Endothelial cell of umbilical vein (primary cell): ENCODE measurements around the gene HOXD3. TPM values are rescaled to one million over a fixed set of nuclear protein-coding genes. Genes with fewer than 3 reads are reported as not detected.

Experiments
- BruUV-seq: library from RNA; stranded (reverse); fragments of 400-500 nt; replicated peaks from 2 replicates; lab custom pipeline; 2021; lab: Mats Ljungman, UMichigan
- CTCF ChIA-PET: fragments of 300-600, 350-600 bp; sonication (Branson Sonifier 250); formaldehyde crosslinking; loops from one replicate; lab custom pipeline; 2021; ENCODE audit warnings: antibody characterized with exemption, inconsistent platforms; lab: Charles Lee
- POLR2A ChIA-PET: fragments of 300-600, 350-600 bp; sonication (Branson Sonifier 250); formaldehyde crosslinking; loops from one replicate; lab custom pipeline; 2021; ENCODE audit warnings: antibody characterized with exemption, inconsistent platforms; lab: Charles Lee
- DNase-seq: peaks from one replicate; pipeline ENCODE4 v3.0.0-alpha.2; 2011; ENCODE audit warnings: low read depth, low spot score
- FAIRE-seq: peaks from 2 replicates; lab custom pipeline; 2011; peaks lifted over from hg19 to GRCh38; lab: Jason Lieb, UNC
- H2AFZ ChIP-seq: 2 replicates; pipeline ENCODE4 v1.6.0; 2012; ENCODE audit warnings: low read depth, low read length, control low read depth, inconsistent platforms
- H3K27ac ChIP-seq: 2 replicates; pipeline ENCODE4 v1.5.1; 2011; ENCODE audit warnings: low read depth, mild to moderate bottlenecking, control low read depth, low read length, moderate library complexity; ENCODE audit not compliant: insufficient read depth
- H3K27me3 ChIP-seq, 2 experiments: 2 replicates each; pipeline versions ENCODE4 v1.6.0 to v1.6.1; 2011; ENCODE audit warnings: low read length in 2 of 2, mixed read lengths in 1 of 2; ENCODE audit not compliant: control insufficient read depth in 2 of 2, insufficient read depth in 2 of 2
- H3K36me3 ChIP-seq, 2 experiments: 2 replicates in 1 of 2; 3 replicates in 1 of 2; pipeline ENCODE4 v1.5.1; 2011; ENCODE audit warnings: low read length in 2 of 2, mild to moderate bottlenecking in 1 of 2, moderate library complexity in 1 of 2; ENCODE audit not compliant: control insufficient read depth in 2 of 2, insufficient read depth in 2 of 2; ENCODE audit errors: extremely low read depth in 1 of 2
- H3K4me1 ChIP-seq: 3 replicates; pipeline ENCODE4 v1.5.1; 2011; ENCODE audit warnings: mild to moderate bottlenecking, low read length; ENCODE audit not compliant: control insufficient read depth, insufficient read depth; ENCODE audit errors: extremely low read depth
- H3K4me2 ChIP-seq: 2 replicates; pipeline ENCODE4 v1.6.1; 2011; ENCODE audit warnings: low read length, control low read depth, mixed read lengths; ENCODE audit not compliant: insufficient read depth
- H3K4me3 ChIP-seq, 3 experiments: fragments of 200-600 bp in 1 of 3; sonication (generic), shearing (Covaris generic) in 1 of 3; replicated peaks in 1 of 3; 2 replicates each; pipeline ENCODE4 v1.5.1; 2011 to 2016; ENCODE audit warnings: control low read depth in 3 of 3, low read length in 3 of 3, mild to moderate bottlenecking in 2 of 3, inconsistent platforms in 1 of 3, low read depth in 1 of 3, moderate library complexity in 1 of 3; ENCODE audit not compliant: insufficient read depth in 1 of 3
- H3K79me2 ChIP-seq: 2 replicates; pipeline ENCODE4 v1.6.0; 2012; ENCODE audit warnings: low read length, inconsistent platforms; ENCODE audit not compliant: control insufficient read depth, insufficient read depth
- H3K9ac ChIP-seq: replicated peaks from 2 replicates; pipeline ENCODE3; 2011; ENCODE audit warnings: low read length, control low read depth; ENCODE audit not compliant: insufficient read depth; ENCODE audit errors: extremely low read depth
- H3K9me1 ChIP-seq: replicated peaks from 3 replicates; pipeline ENCODE4 v1.6.0; 2011; ENCODE audit warnings: mild to moderate bottlenecking, low read length; ENCODE audit not compliant: control insufficient read depth, insufficient read depth; ENCODE audit errors: extremely low read depth
- H3K9me3 ChIP-seq: replicated peaks from 2 replicates; pipeline ENCODE4 v1.5.1; 2012; ENCODE audit warnings: low read length, inconsistent platforms; ENCODE audit not compliant: control insufficient read depth, insufficient read depth
- H4K20me1 ChIP-seq: replicated peaks from 2 replicates; pipeline ENCODE3; 2011; ENCODE audit warnings: mild to moderate bottlenecking, low read length; ENCODE audit not compliant: control insufficient read depth, insufficient read depth; ENCODE audit errors: extremely low read depth
- CTCF ChIP-seq, 2 donors: IDR thresholded peaks; 1 replicate in 1 of 2; 2 replicates in 1 of 2; pipeline ENCODE4 v1.5.1; 2011; ENCODE audit warnings: low read length in 2 of 2, mild to moderate bottlenecking in 2 of 2, moderate library complexity in 2 of 2, control low read depth in 1 of 2, inconsistent platforms in 1 of 2, low read depth in 1 of 2; ENCODE audit not compliant: insufficient read depth in 1 of 2; ENCODE audit errors: extremely low read depth in 1 of 2
- EZH2 ChIP-seq: IDR thresholded peaks from 2 replicates; pipeline ENCODE4 v1.6.1; 2012; ENCODE audit warnings: borderline replicate concordance, low read depth, mild to moderate bottlenecking, moderate library complexity, low read length, inconsistent platforms; ENCODE audit not compliant: severe bottlenecking
- FOS ChIP-seq: IDR thresholded peaks from 2 replicates; pipeline ENCODE4 v1.6.1; 2011; ENCODE audit warnings: mild to moderate bottlenecking, low read length, moderate library complexity, borderline replicate concordance; ENCODE audit not compliant: insufficient read depth
- GATA2 ChIP-seq: IDR thresholded peaks from 2 replicates; pipeline ENCODE4 v1.7.0; 2011; ENCODE audit warnings: low read depth, mild to moderate bottlenecking, moderate library complexity, mixed read lengths, low read length; ENCODE audit not compliant: insufficient read length, insufficient read depth
- JUN ChIP-seq: IDR thresholded peaks from 2 replicates; pipeline ENCODE4 v1.6.1; 2011; ENCODE audit warnings: borderline replicate concordance, low read depth; ENCODE audit not compliant: insufficient read length, insufficient read depth
- MAX ChIP-seq: IDR thresholded peaks from 2 replicates; pipeline ENCODE4 v1.6.1; 2011; ENCODE audit not compliant: insufficient read depth, insufficient read length
- MYC ChIP-seq: IDR thresholded peaks from one replicate; pipeline ENCODE4 v1.6.1; 2011; ENCODE audit warnings: mild to moderate bottlenecking, low read depth, low read length
- POLR2A ChIP-seq: IDR thresholded peaks from 2 replicates; pipeline ENCODE4 v1.6.1; 2012; ENCODE audit warnings: low read depth, mild to moderate bottlenecking, control low read depth, low read length
- POLR2AphosphoS5 ChIP-seq: IDR thresholded peaks from 2 replicates; pipeline ENCODE4 v1.6.1; 2012; ENCODE audit warnings: low read depth, mild to moderate bottlenecking, control low read depth, low read length, moderate library complexity; ENCODE audit not compliant: insufficient read depth
- dilution Hi-C: fragments of 300-500 bp; cut with MboI; formaldehyde crosslinking; loops from one replicate; pipeline ENCODE4 v1.15.0; 2019; ENCODE audit warnings: low sequenced_read_pairs; ENCODE audit not compliant: extremely low pct_ligation_motif_present
- intact Hi-C: fragments of 100-400 bp; cut with micrococcal nuclease; formaldehyde crosslinking; loops from one replicate; pipeline ENCODE4 v1.10.0; 2022
- polyA plus RNA-seq, 4 experiments: library from polyadenylated mRNA; depleted of rRNA in 3 of 4; stranded (reverse) in 3 of 4; unstranded in 1 of 4; fragments of >200 nt; gene quantifications; 2 replicates each; pipeline versions ENCODE4 v1.2.1 to v1.2.3, GENCODE V29; 2011 to 2012; ENCODE audit warnings: missing spikeins in 1 of 4
- total RNA-seq: library from RNA; stranded (reverse); gene quantifications from 2 replicates; pipeline ENCODE4 v1.2.3, GENCODE V29; 2021

Gene HOXD3
- total and polyA plus RNA-seq, 2 donors (not counting 3 experiments of a cell fraction or from before 2014, with no cell fraction given): 2.9 to 20.9 TPM

- H3K36me3 ChIP-seq: no peaks in the 10 kb centered on the region
- no peak overlapping the region for H3K4me3 ChIP-seq
- POLR2A ChIA-PET: interaction anchor here (0.5 kb wide), 1 partner anchor 513 kb away, joined by 8 read pairs; no protein-coding TSS in a partner anchor
- H3K4me2 ChIP-seq: no peak overlapping the region
- no peak overlapping the region for H3K9ac ChIP-seq
- H3K9me3 ChIP-seq: no peaks in the 10 kb centered on the region
- no peak for TF ChIP-seq JUN
- no peak for TF ChIP-seq MAX
- no peak for TF ChIP-seq EZH2
- TF ChIP-seq GATA2: no peak
- H4K20me1 ChIP-seq: no peaks in the 10 kb centered on the region
- H3K79me2 ChIP-seq: no peaks in the 10 kb centered on the region
- no TSS peak for BruUV-seq
- CTCF ChIA-PET: interaction anchor here (0.6 to 10.1 kb wide), 10 partner anchors 294 to 1038 kb away, joined by 4 to 458 read pairs (median 80); no protein-coding TSS in a partner anchor
- no peaks in the 10 kb centered on the region for H3K9me1 ChIP-seq
- intact Hi-C loops (loop anchor here (5.0 kb wide), 2 partner anchors 932 to 1632 kb away; no protein-coding TSS in a partner anchor), dilution Hi-C loops (loop anchor here (25.0 kb wide), 1 partner anchor 512 kb away; no protein-coding TSS in a partner anchor)
- no peak overlapping the region for H3K27ac ChIP-seq
- no peak overlapping the region for H2AFZ ChIP-seq
- DNase-seq (no peak), FAIRE-seq (no peak)
- H3K4me1 ChIP-seq: peaks cover 31% of the 10 kb centered on the region
- peaks cover 20 to 26% of the 10 kb centered on the region in 2 experiments for H3K27me3 ChIP-seq
These were observed 31.9 kb upstream of the HOXD3 start for GRCh38 chr2:176124947-176125771.

- dilution Hi-C loops (loop anchor here (25.0 kb wide), 1 partner anchor 512 kb away; no protein-coding TSS in a partner anchor), intact Hi-C loops (loop anchor here (5.0 kb wide), 2 partner anchors 932 to 1632 kb away; no protein-coding TSS in a partner anchor)
- ChIA-PET CTCF (interaction anchor here (3.2 to 10.1 kb wide), 10 partner anchors 14 to 1037 kb away, joined by 23 to 458 read pairs (median 84); no protein-coding TSS in a partner anchor), POLR2A (interaction anchor here (0.5 kb wide), 1 partner anchor 513 kb away, joined by 8 read pairs; no protein-coding TSS in a partner anchor)
- FAIRE-seq (no peak), DNase-seq (no peak)
- H4K20me1 ChIP-seq: no peaks in the 10 kb centered on the region
- no peak overlapping the region for H3K27ac ChIP-seq
- no TSS peak for BruUV-seq
- H3K4me3 ChIP-seq: no peak overlapping the region
- H3K9me1 ChIP-seq: no peaks in the 10 kb centered on the region
- peaks cover 31% of the 10 kb centered on the region for H3K4me1 ChIP-seq
- no peaks in the 10 kb centered on the region for H3K36me3 ChIP-seq
- H3K4me2 ChIP-seq: no peak overlapping the region
- TF ChIP-seq GATA2 (no peak), POLR2AphosphoS5 (no peak), FOS (no peak), EZH2 (no peak), MAX (no peak), JUN (no peak), POLR2A (no peak), CTCF (IDR thresholded peaks at IDR 0.05; ENCODE audit: extremely low read depth in 1 of 2, insufficient read depth in 1 of 2, low read depth in 1 of 2, low read length in 2 of 2) (no peak), MYC (no peak)
- H3K9ac ChIP-seq: no peak overlapping the region
- no peak overlapping the region for H2AFZ ChIP-seq
- H3K79me2 ChIP-seq: peaks cover 4% of the 10 kb centered on the region
- H3K9me3 ChIP-seq: no peaks in the 10 kb centered on the region
- peaks cover 14 to 20% of the 10 kb centered on the region in 2 experiments for H3K27me3 ChIP-seq
These were observed 31.4 kb upstream of the HOXD3 start for GRCh38 chr2:176125772-176126054.
